ENCODE results near the gene MEGF10.

The MEGF10 gene

GRCh38 chr5:127290019-127290945, at the start of gene MEGF10:
Gene MEGF10, plus strand, starts transcription at chr5:127290796. Its CDS starts 40,513 bp downstream, at chr5:127331309.
- TF ChIP-seq YY1 (IDR thresholded peaks at IDR 0.05; ENCODE audit: low read depth) (no peak), RAD21 (IDR thresholded peaks at IDR 0.05; ENCODE audit: low read depth) (peak; percentile 56)

DNA sequence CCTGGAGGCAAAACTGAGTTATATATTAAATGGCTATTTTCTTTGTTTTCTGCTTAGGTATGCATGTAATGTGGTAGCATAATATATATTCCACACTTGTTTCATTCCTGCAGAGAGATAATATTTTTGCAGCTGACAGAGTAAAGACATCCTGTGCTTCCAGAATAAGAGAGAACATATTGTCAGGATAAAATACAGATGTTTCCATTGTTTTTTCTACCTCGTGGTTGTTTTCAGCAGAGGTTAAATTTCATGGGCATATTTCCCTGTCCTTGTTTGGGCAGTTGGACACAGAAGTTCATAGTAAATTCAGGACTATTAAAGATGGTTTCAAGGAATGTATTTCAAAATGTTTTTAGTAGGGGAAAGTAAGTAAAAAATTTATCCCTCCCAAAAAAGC, 47.6 kb upstream of the MEGF10 start:
- TF ChIP-seq NFIC (IDR thresholded peaks at IDR 0.05): no peak
- no peak for TF ChIP-seq EP300 (IDR thresholded peaks at IDR 0.05; ENCODE audit: borderline replicate concordance)
- no peak for TF ChIP-seq CREB1 (IDR thresholded peaks at IDR 0.05; ENCODE audit: low read depth)
- TF ChIP-seq, protein P1, sequence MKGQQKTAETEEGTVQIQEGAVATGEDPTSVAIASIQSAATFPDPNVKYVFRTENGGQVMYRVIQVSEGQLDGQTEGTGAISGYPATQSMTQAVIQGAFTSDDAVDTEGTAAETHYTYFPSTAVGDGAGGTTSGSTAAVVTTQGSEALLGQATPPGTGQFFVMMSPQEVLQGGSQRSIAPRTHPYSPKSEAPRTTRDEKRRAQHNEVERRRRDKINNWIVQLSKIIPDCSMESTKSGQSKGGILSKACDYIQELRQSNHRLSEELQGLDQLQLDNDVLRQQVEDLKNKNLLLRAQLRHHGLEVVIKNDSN (IDR thresholded peaks at IDR 0.05): no peak
- TF ChIP-seq CEBPB (IDR thresholded peaks at IDR 0.05): no peak
- no peak for TF ChIP-seq FOXM1 (IDR thresholded peaks at IDR 0.05; ENCODE audit: borderline replicate concordance, low read depth)
- TF ChIP-seq EGR1 (IDR thresholded peaks at IDR 0.05): no peak
- TF ChIP-seq TAF1 (IDR thresholded peaks at IDR 0.05; ENCODE audit: low read depth): no peak
- TF ChIP-seq, protein P2, sequence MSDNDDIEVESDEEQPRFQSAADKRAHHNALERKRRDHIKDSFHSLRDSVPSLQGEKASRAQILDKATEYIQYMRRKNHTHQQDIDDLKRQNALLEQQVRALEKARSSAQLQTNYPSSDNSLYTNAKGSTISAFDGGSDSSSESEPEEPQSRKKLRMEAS (IDR thresholded peaks at IDR 0.05): no peak
- no peak for TF ChIP-seq TEAD4 (IDR thresholded peaks at IDR 0.05)
- TF ChIP-seq ZBTB7A (IDR thresholded peaks at IDR 0.05; ENCODE audit: low read depth): no peak
- no peak for TF ChIP-seq TCF12 (IDR thresholded peaks at IDR 0.05; ENCODE audit: low read depth)
- no peak for TF ChIP-seq YY1 (IDR thresholded peaks at IDR 0.05; ENCODE audit: low read depth)
- no peak for TF ChIP-seq REST (IDR thresholded peaks at IDR 0.05; ENCODE audit: low read depth)
- TF ChIP-seq RAD21 (IDR thresholded peaks at IDR 0.05; ENCODE audit: low read depth): no peak

DNA sequence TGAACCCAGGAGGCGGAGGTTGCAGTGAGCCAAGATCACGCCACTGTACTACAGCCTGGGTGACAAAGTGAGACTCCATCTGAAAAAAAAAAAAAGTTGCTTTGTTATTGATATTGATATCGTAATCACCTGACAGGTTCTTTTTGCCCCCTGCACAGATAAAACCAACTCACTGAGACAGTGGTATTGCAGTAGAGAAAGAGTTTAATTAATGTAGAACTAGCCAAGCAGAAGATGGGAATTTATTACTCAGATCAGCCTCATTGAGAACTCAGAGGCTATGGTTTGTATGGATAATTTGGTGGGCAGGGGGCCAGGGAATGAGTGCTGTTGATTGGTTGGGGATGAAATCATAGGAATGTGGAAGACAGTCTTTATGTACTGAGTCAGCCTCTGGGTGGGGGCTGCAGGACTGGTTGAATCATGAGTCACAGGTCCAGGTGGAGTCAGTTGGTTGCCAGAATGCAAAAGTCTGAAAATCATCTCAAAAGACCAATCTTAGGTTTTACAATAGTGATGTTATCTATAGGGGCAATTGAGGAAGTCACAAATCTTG, 35.8 kb upstream of the MEGF10 start:
- TF ChIP-seq NFIC (IDR thresholded peaks at IDR 0.05) (peak; percentile 5; the same call in 1 of the 2 replicates), RAD21 (IDR thresholded peaks at IDR 0.05; ENCODE audit: low read depth) (no peak), TEAD4 (IDR thresholded peaks at IDR 0.05) (peak; percentile 25; the same call in 1 of the 2 replicates)

- TF ChIP-seq RAD21 (IDR thresholded peaks at IDR 0.05; ENCODE audit: low read depth): no peak
- no peak for TF ChIP-seq REST (IDR thresholded peaks at IDR 0.05; ENCODE audit: low read depth)
- TF ChIP-seq, protein P2 (IDR thresholded peaks at IDR 0.05): no peak
- TF ChIP-seq TAF1 (IDR thresholded peaks at IDR 0.05; ENCODE audit: low read depth): no peak
- no peak for TF ChIP-seq TEAD4 (IDR thresholded peaks at IDR 0.05)
- TF ChIP-seq, protein P1 (IDR thresholded peaks at IDR 0.05): no peak
- TF ChIP-seq EP300 (IDR thresholded peaks at IDR 0.05; ENCODE audit: borderline replicate concordance): no peak
- no peak for TF ChIP-seq CEBPB (IDR thresholded peaks at IDR 0.05)
- no peak for TF ChIP-seq NFIC (IDR thresholded peaks at IDR 0.05)
- no peak for TF ChIP-seq ZBTB7A (IDR thresholded peaks at IDR 0.05; ENCODE audit: low read depth)
- no peak for TF ChIP-seq CREB1 (IDR thresholded peaks at IDR 0.05; ENCODE audit: low read depth)
- no peak for TF ChIP-seq FOXM1 (IDR thresholded peaks at IDR 0.05; ENCODE audit: borderline replicate concordance, low read depth)
- TF ChIP-seq EGR1 (IDR thresholded peaks at IDR 0.05): no peak
- TF ChIP-seq YY1 (IDR thresholded peaks at IDR 0.05; ENCODE audit: low read depth): no peak
- TF ChIP-seq TCF12 (IDR thresholded peaks at IDR 0.05; ENCODE audit: low read depth): no peak
Measured at GRCh38 chr5:127256886-127257597, 33.6 kb upstream of the MEGF10 start.

DNA sequence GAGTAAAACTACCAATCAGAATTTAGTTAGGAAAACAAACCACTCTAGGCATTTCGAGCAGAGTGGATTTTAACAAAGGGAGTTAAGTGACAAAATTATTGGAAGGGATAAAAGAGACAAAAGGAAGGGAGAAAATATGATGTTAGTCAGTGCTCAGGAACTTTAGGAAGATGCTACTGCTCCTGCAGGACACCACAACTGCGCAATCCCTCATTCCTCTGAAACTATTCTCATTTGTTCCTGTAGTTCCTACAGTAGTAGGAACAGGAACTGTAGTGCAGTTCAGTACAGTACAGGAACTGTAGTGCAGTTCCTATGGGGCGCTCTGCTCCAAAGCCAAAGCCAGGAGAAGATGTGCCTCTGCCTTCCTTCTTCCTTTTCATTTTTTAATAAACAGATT, 29.9 kb upstream of the MEGF10 start:
- TF ChIP-seq TCF12 (IDR thresholded peaks at IDR 0.05; ENCODE audit: low read depth) (no peak), RAD21 (IDR thresholded peaks at IDR 0.05; ENCODE audit: low read depth) (no peak), CREB1 (IDR thresholded peaks at IDR 0.05; ENCODE audit: low read depth) (no peak), TAF1 (IDR thresholded peaks at IDR 0.05; ENCODE audit: low read depth) (no peak), REST (IDR thresholded peaks at IDR 0.05; ENCODE audit: low read depth) (no peak), FOXM1 (IDR thresholded peaks at IDR 0.05; ENCODE audit: borderline replicate concordance, low read depth) (no peak), TEAD4 (IDR thresholded peaks at IDR 0.05) (no peak), NFIC (IDR thresholded peaks at IDR 0.05) (no peak), EP300 (IDR thresholded peaks at IDR 0.05; ENCODE audit: borderline replicate concordance) (no peak), CEBPB (IDR thresholded peaks at IDR 0.05) (no peak), YY1 (IDR thresholded peaks at IDR 0.05; ENCODE audit: low read depth) (no peak), EGR1 (IDR thresholded peaks at IDR 0.05) (no peak), ZBTB7A (IDR thresholded peaks at IDR 0.05; ENCODE audit: low read depth) (no peak)
- TF ChIP-seq, protein P1 (IDR thresholded peaks at IDR 0.05): no peak
- TF ChIP-seq, protein P2 (IDR thresholded peaks at IDR 0.05): no peak
